HepG2 (cell line): ENCODE results near the gene ALKBH5. TPM values are rescaled to one million over a fixed set of nuclear protein-coding genes. Genes with fewer than 3 reads are reported as not detected.

Experiments used
- AHR ChIP-seq: IDR thresholded peaks from 2 replicates; pipeline ENCODE4 v1.6.1; 2018; ENCODE audit warnings: missing genetic modification reagents, missing compliant biosample characterization
- CREB3 ChIP-seq: sonication (generic); formaldehyde crosslinking; IDR thresholded peaks from 2 replicates; pipeline ENCODE4 v1.5.0; 2020; ENCODE audit warnings: missing genetic modification reagents
- FOXO4 ChIP-seq: sonication (generic); formaldehyde crosslinking; conservative IDR thresholded peaks from 2 replicates; pipeline ENCODE4 v1.8.1; 2023; ENCODE audit warnings: missing genetic modification reagents
- GLI4 ChIP-seq: sonication (generic); formaldehyde crosslinking; IDR thresholded peaks from 2 replicates; pipeline ENCODE4 v1.5.1; 2020; ENCODE audit warnings: missing genetic modification reagents, mild to moderate bottlenecking, moderate library complexity, borderline replicate concordance
- JUNB ChIP-seq: sonication (generic); formaldehyde crosslinking; IDR thresholded peaks from 2 replicates; pipeline ENCODE4 v1.8.0; 2022; ENCODE audit warnings: missing genetic modification reagents, mild to moderate bottlenecking, borderline replicate concordance
- MAFK ChIP-seq, 2 experiments: IDR thresholded peaks in 1 of 2; conservative IDR thresholded peaks in 1 of 2; 2 replicates each; pipeline ENCODE4 v1.6.1; 2011; ENCODE audit warnings: improper control_type of control experiment in 2 of 2, low read length in 2 of 2
- MLLT10 ChIP-seq: sonication (generic); formaldehyde crosslinking; IDR thresholded peaks from 2 replicates; pipeline ENCODE4 v1.4.0; 2020; ENCODE audit warnings: missing genetic modification reagents
- MYNN ChIP-seq: sonication (generic); formaldehyde crosslinking; IDR thresholded peaks from 2 replicates; pipeline ENCODE4 v1.4.0; 2020; ENCODE audit warnings: mild to moderate bottlenecking, low read depth, missing genetic modification reagents
- PHB2 ChIP-seq: fragments of 450-650 bp; IDR thresholded peaks from 2 replicates; pipeline ENCODE4 v1.6.1; 2018; ENCODE audit not compliant: partially characterized antibody
- SAFB2 ChIP-seq: sonication (generic); formaldehyde crosslinking; IDR thresholded peaks from 2 replicates; pipeline ENCODE4 v1.5.1; 2020; ENCODE audit warnings: missing genetic modification reagents, low read depth, mild to moderate bottlenecking, borderline replicate concordance
- SMARCC2 ChIP-seq: fragments of 450-650 bp; IDR thresholded peaks from 2 replicates; pipeline ENCODE4 v1.6.1; 2017; ENCODE audit warnings: antibody characterized with exemption, mild to moderate bottlenecking
- SNAPC5 ChIP-seq: sonication (generic); formaldehyde crosslinking; IDR thresholded peaks from 2 replicates; pipeline ENCODE4 v1.8.1; 2023; ENCODE audit warnings: mild to moderate bottlenecking, missing genetic modification reagents, borderline replicate concordance
- SYNCRIP ChIP-seq: fragments of 200-400 bp; formaldehyde crosslinking; IDR thresholded peaks from 2 replicates; pipeline ENCODE4 v1.6.1; 2018; ENCODE audit warnings: mild to moderate bottlenecking, low read depth, low read length; ENCODE audit not compliant: insufficient read depth
- ZBTB4 ChIP-seq: sonication (generic); formaldehyde crosslinking; IDR thresholded peaks from 2 replicates; pipeline ENCODE4 v1.4.0; 2020; ENCODE audit warnings: missing genetic modification reagents, mild to moderate bottlenecking, borderline replicate concordance
- ZFP90 ChIP-seq: sonication (generic); formaldehyde crosslinking; IDR thresholded peaks from 2 replicates; pipeline ENCODE4 v1.8.0; 2022; ENCODE audit warnings: missing genetic modification reagents, mild to moderate bottlenecking, inconsistent platforms, borderline replicate concordance
- ZNF12 ChIP-seq: sonication (generic); formaldehyde crosslinking; IDR thresholded peaks from 2 replicates; pipeline ENCODE4 v1.5.0; 2020; ENCODE audit warnings: missing genetic modification reagents
- ZNF207 ChIP-seq: fragments of 450-650 bp; IDR thresholded peaks from 2 replicates; pipeline ENCODE4 v1.6.1; 2016; ENCODE audit warnings: antibody characterized with exemption, borderline replicate concordance
- ZNF3 ChIP-seq: IDR thresholded peaks from 2 replicates; pipeline ENCODE4 v1.7.0; 2017; ENCODE audit warnings: inconsistent platforms
- ZNF546 ChIP-seq: sonication (generic); formaldehyde crosslinking; conservative IDR thresholded peaks from 2 replicates; pipeline ENCODE4 v1.8.1; 2023; ENCODE audit warnings: mild to moderate bottlenecking, missing genetic modification reagents
- ZNF557 ChIP-seq: sonication (generic); formaldehyde crosslinking; IDR thresholded peaks from 2 replicates; pipeline ENCODE4 v1.4.0; 2020; ENCODE audit warnings: missing genetic modification reagents
- ZNF781 ChIP-seq: sonication (generic); formaldehyde crosslinking; IDR thresholded peaks from 2 replicates; pipeline ENCODE4 v1.5.1; 2020; ENCODE audit warnings: borderline replicate concordance, mild to moderate bottlenecking, missing genetic modification reagents; ENCODE audit errors: not compliant biosample characterization
- ZSCAN20 ChIP-seq: sonication (generic); formaldehyde crosslinking; IDR thresholded peaks from 2 replicates; pipeline ENCODE4 v1.4.0; 2020; ENCODE audit warnings: missing genetic modification reagents, mild to moderate bottlenecking, borderline replicate concordance
- ZSCAN22 ChIP-seq: sonication (generic); formaldehyde crosslinking; IDR thresholded peaks from 2 replicates; pipeline ENCODE4 v1.4.0; 2020; ENCODE audit warnings: mild to moderate bottlenecking, missing genetic modification reagents
- ZSCAN29 ChIP-seq: sonication (generic); formaldehyde crosslinking; conservative IDR thresholded peaks from 2 replicates; pipeline ENCODE4 v1.4.0; 2020; ENCODE audit warnings: mild to moderate bottlenecking, missing genetic modification reagents
- polyA plus RNA-seq, 8 experiments: library from polyadenylated mRNA; depleted of rRNA in 3 of 8; stranded (reverse) in 7 of 8; unstranded in 1 of 8; fragments of >200 nt; fragmentation: Illumina TruSeq in 4 of 8; extraction: Trizol in 4 of 8; gene quantifications; 2 replicates each; pipeline versions ENCODE4 v1.2.1 to v1.2.3, GENCODE V29; 2011 to 2016; ENCODE audit warnings: low read depth in 4 of 8, missing spikeins in 1 of 8, mixed read lengths in 1 of 8; ENCODE audit not compliant: insufficient read depth in 1 of 8
- total RNA-seq, 5 experiments: library from RNA; depleted of rRNA; stranded (reverse); fragments of >200 nt; fragmentation: Illumina TruSeq; extraction: Trizol; gene quantifications; 2 replicates each; pipeline ENCODE4 v1.2.3, GENCODE V29; 2016; ENCODE audit warnings: low read depth in 1 of 5

ALKBH5 gene
- total and polyA plus RNA-seq, 2 of the 13 experiments (the other 11 are each of a cell fraction or from before 2014, with no cell fraction given), result 68.9 to 76.9 TPM

GRCh38 chr17:18184143-18185031 is 759 bp downstream of the ALKBH5 start (continued):
- no peak for TF ChIP-seq MAFK (conservative IDR thresholded peaks at IDR 0.05 in 1 of 2, IDR thresholded peaks at IDR 0.05 in 1 of 2; ENCODE audit: low read length in 2 of 2)
- no peak for TF ChIP-seq FOXO4 (CRISPR knock-in tag)
- no peak; the same call in 1 of the 2 replicates for TF ChIP-seq ZSCAN20 (CRISPR knock-in tag)
- TF ChIP-seq JUNB (CRISPR knock-in tag), result no peak
- TF ChIP-seq GLI4 (CRISPR knock-in tag), result no peak; the same call in 1 of the 2 replicates
- no peak; the same call in 1 of the 2 replicates for TF ChIP-seq ZBTB4 (CRISPR knock-in tag)
- TF ChIP-seq SMARCC2, result no peak
- no peak for TF ChIP-seq PHB2
- no peak for TF ChIP-seq SNAPC5
- TF ChIP-seq ZSCAN22, result no peak
- TF ChIP-seq ZNF557, result no peak
- TF ChIP-seq ZNF781 (CRISPR knock-in tag), result no peak
- TF ChIP-seq CREB3 (CRISPR knock-in tag), result no peak; the same call in 1 of the 2 replicates
- TF ChIP-seq ZNF12 (CRISPR knock-in tag), result no peak
- no peak for TF ChIP-seq ZNF546 (CRISPR knock-in tag)
- no peak; the same call in 1 of the 2 replicates for TF ChIP-seq SAFB2
- TF ChIP-seq ZSCAN29 (CRISPR knock-in tag), result no peak
- no peak for TF ChIP-seq SYNCRIP
- no peak for TF ChIP-seq ZNF207
- no peak for TF ChIP-seq ZNF3
- TF ChIP-seq ZFP90 (CRISPR knock-in tag), result no peak
- no peak for TF ChIP-seq MLLT10 (CRISPR knock-in tag)
- TF ChIP-seq AHR (CRISPR knock-in tag), result no peak
- no peak for TF ChIP-seq MYNN (CRISPR knock-in tag)
